ENCODE measurements around the gene RNF8.
"Not testable (repeated sequence)": the region's sequence is repeated elsewhere in the genome, so short reads cannot be mapped to it uniquely, and the experiment has no call there.

Gene RNF8, protein sequence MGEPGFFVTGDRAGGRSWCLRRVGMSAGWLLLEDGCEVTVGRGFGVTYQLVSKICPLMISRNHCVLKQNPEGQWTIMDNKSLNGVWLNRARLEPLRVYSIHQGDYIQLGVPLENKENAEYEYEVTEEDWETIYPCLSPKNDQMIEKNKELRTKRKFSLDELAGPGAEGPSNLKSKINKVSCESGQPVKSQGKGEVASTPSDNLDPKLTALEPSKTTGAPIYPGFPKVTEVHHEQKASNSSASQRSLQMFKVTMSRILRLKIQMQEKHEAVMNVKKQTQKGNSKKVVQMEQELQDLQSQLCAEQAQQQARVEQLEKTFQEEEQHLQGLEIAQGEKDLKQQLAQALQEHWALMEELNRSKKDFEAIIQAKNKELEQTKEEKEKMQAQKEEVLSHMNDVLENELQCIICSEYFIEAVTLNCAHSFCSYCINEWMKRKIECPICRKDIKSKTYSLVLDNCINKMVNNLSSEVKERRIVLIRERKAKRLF

DNA sequence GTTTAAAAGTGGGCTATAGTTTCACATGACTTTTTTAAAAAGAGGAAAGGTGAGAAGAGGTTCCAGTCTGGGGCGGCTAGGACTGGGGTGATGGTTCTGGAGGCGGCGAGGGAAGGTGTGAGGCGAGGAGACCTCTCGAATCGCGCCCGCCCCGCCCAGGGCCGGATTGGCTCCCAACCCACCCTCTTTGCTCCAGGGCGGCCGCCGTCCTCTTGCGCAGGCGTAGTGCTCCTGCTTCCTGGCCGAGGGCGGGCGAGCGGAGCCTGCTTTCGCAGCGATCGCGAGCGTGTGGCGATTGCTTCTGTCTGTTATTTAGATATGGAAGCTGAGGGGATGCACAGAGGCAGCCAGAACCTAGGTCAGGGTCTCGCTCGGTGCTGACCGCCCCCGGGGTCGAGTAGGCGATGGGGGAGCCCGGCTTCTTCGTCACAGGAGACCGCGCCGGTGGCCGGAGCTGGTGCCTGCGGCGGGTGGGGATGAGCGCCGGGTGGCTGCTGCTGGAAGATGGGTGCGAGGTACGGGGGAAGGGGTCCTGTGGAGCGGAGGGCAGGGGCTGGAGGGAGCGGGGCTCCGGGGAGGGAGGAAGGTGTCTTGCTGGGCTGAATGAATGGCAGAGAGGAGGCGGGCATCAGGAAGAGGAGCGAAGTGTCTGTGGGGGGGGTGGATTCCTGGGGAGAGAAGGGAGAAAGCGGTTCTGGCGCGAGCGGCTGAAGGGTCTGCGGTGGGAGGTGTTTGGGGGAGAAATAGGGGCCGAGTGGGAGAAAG is at the start of gene RNF8:
Gene RNF8, plus strand, starts transcription at position 223 of the 765 bp plus-strand sequence. Its CDS starts 182 bp downstream, at position 405.
- DNase-seq = peak; percentile 94

- DNase-seq = no peak
These were observed 49.0 kb upstream of the RNF8 start for GRCh38 chr6:37304766-37305165.

DNA sequence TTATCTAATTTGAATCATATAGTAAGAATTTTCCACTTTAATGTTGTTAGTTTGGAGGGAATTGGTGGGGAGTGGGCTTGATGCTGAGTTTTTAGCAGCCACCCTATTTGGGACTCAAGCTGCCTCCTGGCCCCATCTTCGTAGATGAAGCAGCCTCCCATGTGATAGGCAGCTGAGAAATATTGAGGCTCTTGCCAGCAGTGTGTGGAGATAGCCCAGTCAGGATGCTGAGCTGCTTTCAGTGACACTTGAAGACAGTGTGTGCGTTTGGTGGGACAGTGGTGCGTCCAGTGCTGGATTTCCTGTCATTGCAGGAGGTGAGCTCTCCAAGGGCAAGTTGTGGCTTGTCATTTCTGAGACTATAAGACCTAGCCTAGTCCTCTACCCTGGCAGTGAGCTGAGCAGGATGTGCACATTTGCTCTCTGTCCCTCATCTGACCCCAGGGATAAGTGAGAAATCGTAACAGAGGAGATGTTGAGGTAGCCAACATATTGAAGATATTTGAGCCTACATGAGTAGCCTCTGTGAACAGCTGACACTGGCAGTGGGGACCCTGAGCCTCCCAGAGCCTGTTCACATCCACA is 47.9 kb upstream of the RNF8 start:
- DNase-seq = no peak

GRCh38 chr6:37306624-37307222 is 47.1 kb upstream of the RNF8 start:
- no peak for DNase-seq

- DNase-seq = not testable (repeated sequence)
These were observed 46.3 kb upstream of the RNF8 start for GRCh38 chr6:37307484-37307883.

DNA sequence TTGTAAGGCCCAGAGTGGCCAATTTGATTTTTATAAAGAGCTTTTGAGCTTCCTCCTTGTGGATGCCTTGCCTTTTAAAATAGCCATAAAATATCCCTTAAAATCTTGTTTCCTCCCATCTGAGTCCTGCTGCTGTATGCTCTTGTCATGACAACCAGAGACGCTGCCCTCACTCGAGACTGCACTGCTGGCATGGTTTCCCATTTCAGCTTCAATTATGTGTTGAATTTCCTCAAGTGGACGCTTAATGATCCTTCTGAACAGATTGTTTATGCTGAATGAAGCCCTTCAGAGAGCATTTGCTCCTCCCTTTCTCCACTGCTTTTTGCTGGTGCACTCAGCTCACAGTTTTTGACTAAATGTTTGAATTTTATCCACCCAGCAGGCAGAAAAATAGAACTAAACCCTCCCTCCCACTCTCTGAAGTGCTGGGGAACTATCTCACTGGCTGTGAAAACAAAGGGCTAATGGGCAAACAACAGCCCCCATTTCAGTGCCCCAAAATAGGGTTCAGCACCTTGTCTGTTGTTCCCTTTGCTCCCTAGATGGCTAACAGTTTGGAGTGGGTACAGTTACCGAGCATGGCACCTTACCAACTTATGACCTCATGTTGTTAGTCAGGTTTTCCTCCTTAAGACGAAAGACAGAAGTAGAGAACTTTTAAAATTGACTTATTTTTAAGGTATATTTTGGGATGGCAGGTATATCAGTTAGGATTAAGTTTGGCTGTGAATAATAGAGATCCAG is 45.5 kb upstream of the RNF8 start:
- DNase-seq = no peak

DNA sequence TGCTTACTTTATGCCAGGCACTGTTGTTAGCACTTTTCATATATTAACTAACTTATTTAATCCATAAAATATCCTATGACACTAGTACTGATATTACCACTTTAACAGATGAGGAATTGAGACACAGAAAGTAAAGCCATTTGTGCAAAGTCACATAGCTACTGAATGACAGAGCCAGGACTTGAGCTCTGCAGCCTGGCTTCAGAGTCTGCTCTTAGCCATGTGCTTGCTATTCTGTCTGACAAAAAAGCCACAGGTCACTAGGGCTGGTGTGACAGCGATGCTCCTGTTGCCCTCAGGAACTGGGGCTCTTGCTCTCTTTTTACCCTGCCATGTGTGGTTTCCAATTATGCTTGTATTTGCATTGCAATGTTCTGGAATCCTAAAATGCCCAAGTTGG is 44.7 kb upstream of the RNF8 start:
- DNase-seq = peak; percentile 51

- DNase-seq = no peak
These were observed 44.1 kb upstream of the RNF8 start for GRCh38 chr6:37309692-37310091.

- DNase-seq = peak; percentile 19
These were observed 42.8 kb upstream of the RNF8 start for GRCh38 chr6:37310966-37311365.

- DNase-seq = peak; percentile 56
These were observed 41.9 kb upstream of the RNF8 start for GRCh38 chr6:37311741-37312473.

- peak; percentile 50 for DNase-seq
These were observed 39.9 kb upstream of the RNF8 start for GRCh38 chr6:37313723-37314486.

GRCh38 chr6:37314487-37315156 is 39.2 kb upstream of the RNF8 start:
- DNase-seq = peak; percentile 100

DNA sequence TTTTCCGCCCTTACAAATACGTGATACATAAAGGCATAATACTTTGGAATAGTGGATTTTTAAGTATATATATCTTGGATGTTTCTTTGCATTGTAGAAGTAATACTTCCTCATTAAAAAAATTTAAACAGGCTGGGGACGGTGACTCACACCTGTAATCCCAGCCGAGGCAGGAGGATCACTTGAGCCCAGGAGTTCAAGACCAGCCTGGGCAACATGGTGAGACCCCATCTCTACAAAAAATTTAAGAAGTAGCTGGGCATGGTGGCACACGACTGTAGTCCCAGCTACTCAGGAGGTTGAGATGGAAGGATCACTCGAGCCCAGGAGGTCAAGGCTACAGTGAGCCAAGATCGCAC is 38.6 kb upstream of the RNF8 start:
- DNase-seq = no peak

DNA sequence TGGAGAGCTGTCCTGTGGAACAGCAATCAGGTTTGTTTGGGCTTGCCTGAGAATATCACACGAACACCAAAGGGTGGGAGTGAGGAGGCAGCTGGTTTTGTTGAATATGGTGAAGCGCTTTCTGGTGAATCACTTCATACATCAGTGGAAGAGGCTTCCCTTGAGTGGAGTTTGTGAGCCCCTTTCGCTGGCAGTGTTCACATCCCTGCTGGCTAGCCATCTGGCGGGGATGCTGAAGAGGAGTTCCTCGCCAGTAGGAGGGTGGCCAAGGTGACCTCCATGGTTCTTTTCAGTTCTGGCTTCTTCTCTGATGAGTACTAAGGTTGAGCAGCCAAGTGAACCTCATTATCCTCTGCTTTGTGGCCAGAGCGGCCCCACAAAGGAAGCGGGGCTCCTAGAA is 37.7 kb upstream of the RNF8 start:
- no peak for DNase-seq

GRCh38 chr6:37317312-37318038 is 36.3 kb upstream of the RNF8 start:
- no peak for DNase-seq

- DNase-seq = no peak
These were observed 34.6 kb upstream of the RNF8 start for GRCh38 chr6:37319156-37319555.

DNA sequence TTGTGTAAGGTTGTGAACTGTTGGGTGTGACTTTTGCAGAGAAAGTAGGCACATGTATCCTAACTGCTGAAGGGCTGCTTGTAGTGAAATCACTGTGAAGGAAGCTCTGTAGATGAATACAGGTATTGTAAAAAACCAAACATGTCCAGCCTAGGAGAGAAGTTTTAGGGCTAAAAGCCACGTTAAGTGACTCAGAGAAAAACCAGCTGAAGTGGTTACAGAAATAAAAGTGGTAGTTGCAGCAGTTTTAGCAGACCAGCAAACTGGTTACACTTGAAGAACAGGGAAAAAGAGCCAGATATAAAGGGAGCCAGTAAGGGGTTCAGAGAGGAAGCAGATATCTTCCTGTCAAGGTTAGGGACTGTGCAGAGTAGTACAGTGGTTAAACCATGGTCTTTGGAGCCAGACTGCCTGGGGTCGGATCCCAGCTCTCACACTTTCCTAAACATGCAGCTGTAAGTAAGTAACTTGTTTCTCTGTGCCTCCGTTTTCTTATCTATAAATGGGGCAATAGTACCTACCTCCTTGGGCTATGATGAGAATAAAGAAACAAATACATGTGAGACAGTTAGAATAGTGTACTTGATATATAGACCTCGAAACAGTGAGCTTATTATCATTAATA is 33.8 kb upstream of the RNF8 start:
- DNase-seq = no peak

DNA sequence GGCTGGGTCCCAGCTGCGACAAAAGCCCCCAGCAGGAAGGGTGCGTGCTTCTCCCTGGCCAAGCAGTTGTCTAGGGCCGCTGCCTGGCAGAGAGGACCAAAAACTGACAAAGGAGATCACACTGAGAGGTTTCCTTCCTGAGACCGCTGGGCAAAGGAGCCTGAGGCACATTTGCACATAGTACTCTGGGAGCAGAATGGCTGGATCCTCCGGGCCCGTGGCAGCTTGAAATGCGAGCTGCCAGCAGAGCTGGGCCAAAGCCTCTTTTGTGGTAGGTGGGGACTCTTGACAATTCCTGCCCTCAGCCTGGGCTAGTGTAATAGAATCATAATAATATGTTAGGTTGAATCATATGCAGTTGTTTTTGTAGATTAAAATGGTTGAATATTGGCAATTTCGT is 33.1 kb upstream of the RNF8 start:
- no peak for DNase-seq

GRCh38 chr6:37321101-37321500 is 32.7 kb upstream of the RNF8 start:
- DNase-seq = no peak

Data from OCI-M1 (cell line).